Endothelial cell (in vitro differentiated cells): ENCODE data around the gene ERO1A. TPM values are rescaled to one million over a fixed set of nuclear protein-coding genes. Genes with fewer than 3 reads are reported as not detected.

ENCODE experiments used
- DNase-seq: peaks from one replicate; pipeline ENCODE4 v3.0.0; 2021; ENCODE audit warnings: low spot score
- H3K27ac Mint-ChIP-seq: one replicate; pipeline ENCODE4 v1.8.0; 2021; ENCODE audit warnings: mixed read lengths, inconsistent platforms; ENCODE audit not compliant: unreplicated experiment
- H3K27me3 Mint-ChIP-seq: one replicate; pipeline ENCODE4 v1.8.0; 2021; ENCODE audit warnings: mild to moderate bottlenecking, moderate library complexity, mixed read lengths, inconsistent platforms; ENCODE audit not compliant: unreplicated experiment
- H3K36me3 Mint-ChIP-seq: one replicate; pipeline ENCODE4 v1.8.0; 2021; ENCODE audit warnings: mild to moderate bottlenecking, low read depth, mixed read lengths, inconsistent platforms; ENCODE audit not compliant: unreplicated experiment
- H3K4me1 Mint-ChIP-seq: one replicate; pipeline ENCODE4 v1.8.0; 2021; ENCODE audit warnings: mild to moderate bottlenecking, mixed read lengths, inconsistent platforms; ENCODE audit not compliant: unreplicated experiment
- H3K4me3 Mint-ChIP-seq: one replicate; pipeline ENCODE4 v1.8.0; 2021; ENCODE audit warnings: mild to moderate bottlenecking, mixed read lengths, inconsistent platforms; ENCODE audit not compliant: unreplicated experiment
- H3K9me3 Mint-ChIP-seq: one replicate; pipeline ENCODE4 v1.8.0; 2021; ENCODE audit warnings: mixed read lengths, inconsistent platforms; ENCODE audit not compliant: unreplicated experiment
- CTCF ChIP-seq: fragments of 200-600 bp; sonication (generic); IDR thresholded peaks from one replicate; pipeline ENCODE4 v1.5.0; 2021; ENCODE audit warnings: antibody characterized with exemption; ENCODE audit not compliant: unreplicated experiment
- total RNA-seq: library from RNA; stranded (reverse); fragmentation: NEBNext Ultra II Directional; extraction: Animal tissue kit (Norgen Biotek cat#: 25700); gene quantifications from one replicate; pipeline ENCODE4 v1.2.1, GENCODE V29; 2021; ENCODE audit not compliant: unreplicated experiment

Gene ERO1A
- total RNA-seq, 1 donor from 2014 or later = 32.2 TPM

GRCh38 chr14:52649511-52649910 lies 45.8 kb downstream of the ERO1A start:
- H3K27me3 Mint-ChIP-seq = no peaks in the 10 kb centered on the region
- no peaks in the 10 kb centered on the region for H3K4me1 Mint-ChIP-seq
- no peaks in the 10 kb centered on the region for H3K36me3 Mint-ChIP-seq
- no peak for TF ChIP-seq CTCF
- H3K27ac Mint-ChIP-seq = no peak overlapping the region
- DNase-seq = no peak
- no peak overlapping the region for H3K4me3 Mint-ChIP-seq
- H3K9me3 Mint-ChIP-seq = no peaks in the 10 kb centered on the region

GRCh38 chr14:52641745-52642144 lies 53.6 kb downstream of the ERO1A start:
- DNase-seq = no peak
- Mint-ChIP-seq H3K4me1 (no peaks in the 10 kb centered on the region), H3K27ac (no peak overlapping the region), H3K9me3 (no peaks in the 10 kb centered on the region), H3K27me3 (no peaks in the 10 kb centered on the region), H3K36me3 (peaks cover 15% of the 10 kb centered on the region), H3K4me3 (no peak overlapping the region)
- TF ChIP-seq CTCF = no peak

- DNase-seq = no peak
- TF ChIP-seq CTCF = no peak
- H3K27ac Mint-ChIP-seq = no peak overlapping the region
- H3K9me3 Mint-ChIP-seq = no peaks in the 10 kb centered on the region
- H3K36me3 Mint-ChIP-seq = peaks cover 15% of the 10 kb centered on the region
- no peaks in the 10 kb centered on the region for H3K4me1 Mint-ChIP-seq
- H3K4me3 Mint-ChIP-seq = no peak overlapping the region
- H3K27me3 Mint-ChIP-seq = no peaks in the 10 kb centered on the region
These were observed 55.2 kb downstream of the ERO1A start for GRCh38 chr14:52640137-52640536.

GRCh38 chr14:52619687-52620086 lies 75.7 kb downstream of the ERO1A start:
- Mint-ChIP-seq H3K4me1 (no peaks in the 10 kb centered on the region), H3K36me3 (no peaks in the 10 kb centered on the region), H3K27ac (no peak overlapping the region), H3K9me3 (no peaks in the 10 kb centered on the region), H3K27me3 (no peaks in the 10 kb centered on the region), H3K4me3 (no peak overlapping the region)
- no peak for DNase-seq
- no peak for TF ChIP-seq CTCF

- Mint-ChIP-seq H3K4me1 (no peaks in the 10 kb centered on the region), H3K36me3 (no peaks in the 10 kb centered on the region), H3K27me3 (no peaks in the 10 kb centered on the region), H3K4me3 (no peak overlapping the region), H3K9me3 (no peaks in the 10 kb centered on the region), H3K27ac (no peak overlapping the region)
- TF ChIP-seq CTCF = no peak
- DNase-seq = no peak
These were observed 76.8 kb downstream of the ERO1A start for GRCh38 chr14:52618602-52619001.
